HG02840 (cell line): ENCODE data around the gene UBXN11.
A peak's percentile ranks its signal among the peaks of the same experiment; 100 is the strongest.

Source experiments
- ATAC-seq: cut with Tn5 transposase; IDR thresholded peaks from one replicate; pipeline ENCODE4 v1.9.1; 2021; ENCODE audit warnings: mild to moderate bottlenecking, moderate library complexity, moderate number of reproducible peaks; ENCODE audit not compliant: unreplicated experiment, low FRiP score

UBXN11 gene

DNA sequence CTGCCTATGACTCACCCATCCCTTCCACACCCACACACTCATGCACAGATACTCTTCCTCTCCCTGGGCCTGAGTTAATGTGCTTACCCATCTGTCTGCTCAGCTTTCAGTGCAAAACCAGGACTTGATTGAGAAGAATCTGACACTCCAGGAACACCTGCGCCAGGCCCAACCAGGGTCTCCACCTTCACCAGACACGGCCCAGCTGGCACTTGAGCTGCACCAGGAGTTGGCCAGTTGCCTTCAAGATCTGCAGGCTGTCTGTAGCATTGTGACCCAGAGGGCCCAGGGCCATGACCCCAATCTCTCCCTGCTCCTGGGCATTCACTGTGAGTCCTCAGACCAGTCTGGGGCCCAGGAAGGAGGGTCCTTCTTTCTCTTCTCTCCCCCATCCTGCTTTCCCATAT lies 30.0 kb downstream of the UBXN11 start:
- no peak for ATAC-seq

DNA sequence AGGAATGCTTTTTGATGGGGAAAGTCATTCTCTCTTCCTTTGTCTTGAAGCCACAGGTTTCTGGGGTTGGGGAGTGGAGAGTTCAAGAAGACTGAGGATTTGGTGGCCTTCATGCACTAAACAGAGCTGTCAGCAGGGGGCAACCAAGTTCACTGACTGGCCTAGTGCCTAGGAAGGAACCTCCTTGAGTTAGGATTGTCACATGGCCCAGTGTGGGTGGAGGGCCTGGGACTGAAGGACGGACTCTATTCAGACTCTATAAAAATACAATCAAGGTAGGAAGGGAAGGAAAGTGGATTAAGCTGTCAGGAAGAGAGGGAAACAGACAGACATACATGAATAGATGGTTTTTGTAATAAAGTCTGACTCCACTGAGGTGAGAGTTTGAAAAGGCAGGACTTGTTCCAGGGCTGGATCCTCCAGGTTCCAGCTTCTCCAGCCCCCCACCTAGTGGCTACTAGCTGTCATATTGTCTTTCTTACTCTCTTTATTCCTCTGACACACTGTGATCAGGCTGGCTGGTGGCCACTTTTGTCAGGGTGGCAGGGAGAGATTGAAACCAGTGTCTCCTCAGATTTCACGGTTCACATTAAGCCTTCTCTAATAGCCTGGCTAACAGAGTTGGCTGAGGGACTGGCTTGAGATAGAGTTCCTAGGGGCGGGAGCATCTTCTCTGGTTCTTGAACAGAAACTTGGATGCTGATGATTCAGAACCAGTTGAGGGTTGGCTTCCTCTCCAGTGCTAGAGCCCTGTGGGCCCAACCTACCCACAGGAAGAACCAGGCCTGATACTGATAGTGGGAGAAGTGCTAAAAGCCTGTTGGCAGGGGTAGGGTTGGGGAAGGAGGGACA lies 30.6 kb downstream of the UBXN11 start:
- ATAC-seq = no peak

DNA sequence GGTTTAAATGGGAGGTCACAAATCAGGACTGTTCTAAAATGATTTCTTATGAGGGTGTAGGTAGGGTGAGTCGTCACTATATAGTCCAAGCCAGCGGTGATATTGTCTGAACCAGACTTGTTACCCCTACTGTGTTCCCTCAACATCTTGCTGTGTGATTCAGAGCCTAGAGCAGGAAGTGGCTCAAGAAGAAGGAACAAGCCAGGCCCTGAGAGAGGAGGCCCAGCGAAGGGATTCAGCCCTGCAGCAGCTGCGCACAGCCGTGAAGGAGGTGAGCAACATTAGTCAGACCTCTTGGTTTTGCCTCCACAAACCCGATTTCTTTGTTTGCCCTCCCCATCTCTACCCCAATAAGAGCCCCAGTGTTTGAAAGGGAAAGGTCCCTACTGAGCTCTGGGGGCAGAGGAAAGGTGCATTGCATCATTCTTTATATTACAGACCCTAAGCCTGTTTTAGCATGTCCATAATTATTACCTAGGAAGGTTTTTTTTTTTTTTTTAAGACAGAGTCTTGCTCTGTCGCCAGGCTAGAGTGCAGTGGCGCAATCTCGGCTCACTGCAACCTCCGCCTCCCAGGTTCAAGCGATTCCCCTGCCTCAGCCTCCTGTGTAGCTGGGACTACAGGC lies 31.5 kb downstream of the UBXN11 start:
- no peak for ATAC-seq

DNA sequence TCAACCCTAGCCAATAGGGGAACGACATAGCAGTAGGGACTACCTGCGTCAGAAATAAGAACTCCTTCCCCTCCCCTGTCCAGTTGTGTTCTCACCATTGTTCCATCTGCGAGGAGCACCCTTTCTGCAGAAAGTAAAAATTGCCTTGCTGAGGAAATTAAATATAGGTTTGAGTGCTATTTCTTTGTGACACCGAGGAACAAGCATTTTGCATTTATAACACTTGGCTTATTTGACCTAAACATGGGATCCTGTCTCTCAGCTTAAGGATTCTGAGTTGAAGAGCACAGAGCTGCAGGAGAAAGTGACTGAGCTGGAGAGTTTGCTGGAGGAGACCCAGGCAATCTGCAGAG lies 37.3 kb downstream of the UBXN11 start:
- ATAC-seq = no peak

DNA sequence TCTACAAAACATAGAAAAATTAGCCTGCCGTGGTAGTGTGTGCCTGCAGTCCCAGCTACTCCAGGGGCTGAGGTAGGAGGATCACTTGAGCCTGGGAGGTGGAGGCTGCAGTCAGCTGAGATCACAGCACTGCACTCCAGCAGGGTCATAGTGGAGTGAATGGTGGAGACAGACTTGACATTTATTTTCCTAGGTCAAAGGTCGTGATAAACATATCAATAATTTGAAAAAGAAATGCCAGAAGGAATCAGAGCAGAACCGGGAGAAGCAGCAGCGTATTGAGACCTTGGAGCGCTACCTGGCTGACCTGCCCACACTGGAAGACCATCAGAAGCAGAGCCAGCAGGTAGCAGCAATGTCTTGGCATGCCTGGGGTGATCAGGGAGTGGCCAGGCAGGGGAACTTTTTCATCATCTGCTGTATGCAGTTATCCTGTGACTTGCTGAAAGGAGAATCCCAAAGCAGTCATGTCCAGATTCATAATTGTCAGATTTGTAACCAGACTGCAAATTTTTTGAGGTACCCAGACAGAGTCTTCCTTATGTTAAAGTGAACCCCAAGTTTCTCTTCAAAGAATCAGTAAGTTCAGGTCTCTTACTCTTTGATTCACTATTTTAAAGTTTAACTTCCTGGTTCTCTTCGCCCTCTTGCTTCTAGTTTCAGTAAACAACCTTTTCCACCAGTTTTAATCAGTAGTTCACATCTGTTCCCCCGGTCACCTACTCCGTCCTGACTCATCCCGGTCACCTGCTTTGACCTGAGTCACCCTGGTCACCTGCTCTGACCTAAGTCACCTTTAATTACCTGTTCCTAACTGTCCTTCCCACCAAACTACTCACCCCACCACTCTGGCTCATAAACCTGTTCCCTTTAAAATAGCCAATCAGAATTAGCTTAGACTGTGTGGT lies 37.9 kb downstream of the UBXN11 start:
- no peak for ATAC-seq

DNA sequence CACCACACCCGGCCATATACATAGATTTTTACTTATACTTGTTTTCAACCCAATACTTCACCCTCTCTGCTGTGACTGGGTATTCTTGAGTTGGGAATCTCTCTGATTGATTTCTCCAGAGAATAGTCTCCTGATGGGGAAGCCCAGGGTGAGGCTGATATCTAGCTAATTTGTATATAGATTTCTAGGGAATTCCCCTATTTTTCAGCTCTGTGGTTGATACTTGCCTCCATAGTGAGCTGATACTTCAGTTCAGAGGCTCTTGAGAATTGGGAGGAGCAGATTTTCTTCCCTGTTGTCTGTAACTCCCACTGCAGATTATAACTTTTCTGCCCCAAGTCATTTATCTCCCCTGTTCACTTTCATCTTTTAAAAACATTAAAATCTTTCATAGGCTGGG lies 41.0 kb downstream of the UBXN11 start:
- no peak for ATAC-seq

DNA sequence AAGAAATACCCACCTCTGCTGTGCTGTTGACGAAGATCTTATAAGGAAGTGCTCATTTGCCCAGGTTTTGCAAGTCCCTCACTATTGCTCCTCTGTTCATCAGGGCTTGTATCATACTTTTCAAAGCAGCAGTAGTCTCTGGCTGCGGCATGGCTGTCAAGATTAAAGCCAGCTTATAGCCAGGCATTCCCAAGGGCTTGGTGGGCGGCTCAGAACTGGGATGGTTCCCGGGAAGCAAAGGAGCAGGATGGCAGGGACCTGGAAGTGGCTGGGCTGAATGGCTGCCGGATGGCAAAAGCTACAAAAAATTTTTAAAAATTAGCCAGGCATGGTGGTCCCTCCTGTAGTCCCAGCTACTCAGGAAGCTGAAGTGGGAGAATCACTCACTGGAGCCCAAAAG lies 43.2 kb downstream of the UBXN11 start:
- ATAC-seq = no peak

DNA sequence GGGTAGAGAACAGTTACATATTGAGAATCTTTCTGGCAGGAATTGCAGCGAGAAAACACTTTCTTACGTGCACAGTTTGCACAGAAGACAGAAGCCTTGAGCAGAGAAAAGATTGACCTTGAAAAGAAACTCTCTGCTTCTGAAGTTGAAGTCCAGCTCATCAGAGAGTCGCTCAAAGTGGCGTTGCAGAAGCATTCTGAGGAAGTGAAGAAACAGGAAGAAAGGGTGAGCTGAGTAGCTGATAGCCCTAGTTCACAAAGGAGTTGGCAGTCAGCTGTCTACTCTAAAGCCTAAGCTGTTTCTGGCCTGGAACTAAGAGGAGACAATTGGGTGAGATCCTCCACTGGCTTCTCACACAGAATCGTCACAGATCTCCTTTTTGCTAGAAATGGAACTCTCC lies 46.9 kb downstream of the UBXN11 start:
- ATAC-seq = no peak

DNA sequence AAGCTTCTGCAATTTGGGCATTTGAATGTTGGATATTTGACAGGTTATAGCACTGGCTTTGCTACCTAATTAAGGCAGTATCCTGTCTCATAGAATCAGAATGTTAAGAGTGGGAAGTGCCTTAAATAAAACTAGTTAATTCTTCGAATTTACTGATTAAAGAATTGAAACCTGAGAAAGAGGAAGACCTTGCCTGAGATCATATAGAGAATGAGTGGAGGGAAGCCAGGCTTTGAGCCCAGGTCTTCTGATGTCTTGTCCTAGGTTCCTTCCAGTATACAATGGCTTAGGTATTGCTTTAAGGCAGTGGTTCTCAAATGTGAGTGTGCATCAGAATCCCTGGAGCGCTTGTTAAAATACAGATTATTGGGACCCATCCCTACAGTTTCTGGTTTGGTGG lies 47.4 kb downstream of the UBXN11 start:
- no peak for ATAC-seq

DNA sequence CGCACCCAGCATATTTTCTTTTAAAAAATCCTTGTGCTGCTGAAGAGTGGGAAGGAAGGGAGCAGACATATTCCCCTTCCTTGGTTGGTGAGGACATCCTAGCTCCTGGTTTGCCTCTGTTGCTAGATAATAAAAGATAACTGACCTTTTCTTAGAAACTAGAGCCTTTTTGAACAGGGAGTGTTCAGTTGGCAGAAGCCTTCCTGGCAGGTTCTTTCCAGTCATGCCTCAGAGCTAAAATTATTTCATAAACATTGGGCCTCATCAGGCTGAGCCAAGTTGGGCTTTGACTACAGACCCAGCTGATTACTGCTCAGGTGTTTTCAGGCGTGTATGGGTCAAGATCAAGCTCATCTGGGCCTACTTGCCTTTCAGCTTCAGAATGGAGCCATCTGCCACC lies 49.2 kb downstream of the UBXN11 start:
- no peak for ATAC-seq

DNA sequence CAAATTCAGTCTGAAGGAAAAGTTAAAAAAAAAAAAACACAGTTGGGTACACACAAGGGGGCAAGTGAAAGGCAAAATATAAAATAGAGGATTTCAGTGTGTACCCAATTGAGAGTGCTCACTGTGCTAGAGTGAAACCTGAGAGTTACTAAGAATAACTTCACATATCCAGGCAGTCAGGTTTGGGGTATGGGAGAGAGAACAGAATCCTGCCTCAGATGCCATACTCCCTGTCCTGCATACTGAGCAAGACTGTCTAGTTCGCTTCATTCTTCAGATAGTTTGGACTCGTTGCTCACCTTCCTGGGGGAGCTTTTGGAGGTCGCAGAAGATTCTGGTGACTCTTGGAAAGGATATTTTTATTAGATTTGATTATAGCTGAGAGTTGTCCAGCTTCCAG lies 52.0 kb downstream of the UBXN11 start:
- no peak for ATAC-seq

DNA sequence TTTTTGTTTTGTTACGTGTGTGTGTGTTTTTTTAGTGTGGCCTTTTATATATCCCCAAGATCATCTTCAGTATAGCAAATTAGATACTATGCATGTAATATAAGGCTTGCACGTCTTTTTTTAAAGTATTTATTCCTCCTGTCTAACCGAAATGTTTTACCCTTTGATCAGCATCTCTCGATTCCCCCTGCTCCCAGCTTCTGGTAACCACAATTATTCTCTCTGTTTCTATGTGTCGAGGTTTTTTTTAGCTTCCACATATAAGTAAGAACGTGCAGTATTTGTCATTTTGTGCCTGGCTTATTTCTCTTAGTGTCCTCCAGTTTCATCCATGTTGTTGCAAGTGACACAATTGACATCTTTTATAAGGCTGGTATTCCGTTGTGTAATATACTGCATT lies 53.7 kb downstream of the UBXN11 start:
- no peak for ATAC-seq

DNA sequence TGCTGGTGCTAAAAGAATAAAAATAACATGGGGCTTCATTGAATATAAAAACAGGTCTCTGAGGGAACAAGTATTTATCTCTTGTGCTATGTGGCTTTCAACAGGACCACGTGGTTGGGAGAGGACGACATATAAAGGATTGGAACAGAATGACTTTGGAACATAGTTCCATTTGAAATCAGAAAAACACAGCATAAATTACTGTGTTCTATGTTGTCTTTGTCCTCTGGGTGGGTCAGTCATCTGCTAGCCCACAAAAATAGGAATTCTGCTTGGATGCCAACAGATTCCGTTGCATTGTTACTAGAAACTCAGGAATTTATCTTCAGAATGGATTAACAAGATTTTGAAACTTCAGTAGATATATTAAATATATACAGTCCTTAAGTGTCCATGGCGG lies 66.5 kb downstream of the UBXN11 start:
- ATAC-seq = no peak

DNA sequence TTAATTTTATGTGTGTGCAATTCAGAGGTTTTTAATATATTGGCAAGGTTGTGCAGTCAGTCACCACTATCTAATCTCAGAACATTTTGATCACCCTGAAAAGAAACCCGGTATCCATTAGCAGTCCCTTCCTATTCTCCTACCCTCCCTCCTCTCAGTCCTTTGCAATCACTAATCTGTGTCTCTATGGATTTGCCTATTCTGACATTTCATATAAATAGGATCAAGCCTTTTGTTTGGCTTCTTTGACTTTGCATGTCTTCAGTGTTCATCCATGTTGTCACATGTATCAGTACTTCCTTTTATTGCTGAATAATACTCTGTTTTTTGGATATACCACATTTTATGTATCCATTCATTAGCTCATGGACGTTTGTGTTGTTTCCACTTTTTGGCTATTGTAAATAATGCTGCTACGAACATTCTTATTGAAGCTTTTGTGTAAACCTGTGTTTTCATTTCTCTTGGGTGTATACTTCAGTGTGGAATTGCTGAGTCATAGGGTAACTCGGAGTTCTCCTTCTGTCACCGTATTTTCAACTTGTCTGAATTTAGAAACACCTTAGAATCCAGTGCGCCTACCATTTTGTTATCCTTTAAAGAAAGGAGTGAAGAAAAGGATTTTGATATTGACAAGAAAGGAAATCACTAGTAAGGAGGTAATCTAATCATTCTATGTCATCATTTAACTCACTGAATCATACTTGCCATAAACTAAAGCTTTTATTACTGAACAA lies 69.0 kb downstream of the UBXN11 start:
- no peak for ATAC-seq

DNA sequence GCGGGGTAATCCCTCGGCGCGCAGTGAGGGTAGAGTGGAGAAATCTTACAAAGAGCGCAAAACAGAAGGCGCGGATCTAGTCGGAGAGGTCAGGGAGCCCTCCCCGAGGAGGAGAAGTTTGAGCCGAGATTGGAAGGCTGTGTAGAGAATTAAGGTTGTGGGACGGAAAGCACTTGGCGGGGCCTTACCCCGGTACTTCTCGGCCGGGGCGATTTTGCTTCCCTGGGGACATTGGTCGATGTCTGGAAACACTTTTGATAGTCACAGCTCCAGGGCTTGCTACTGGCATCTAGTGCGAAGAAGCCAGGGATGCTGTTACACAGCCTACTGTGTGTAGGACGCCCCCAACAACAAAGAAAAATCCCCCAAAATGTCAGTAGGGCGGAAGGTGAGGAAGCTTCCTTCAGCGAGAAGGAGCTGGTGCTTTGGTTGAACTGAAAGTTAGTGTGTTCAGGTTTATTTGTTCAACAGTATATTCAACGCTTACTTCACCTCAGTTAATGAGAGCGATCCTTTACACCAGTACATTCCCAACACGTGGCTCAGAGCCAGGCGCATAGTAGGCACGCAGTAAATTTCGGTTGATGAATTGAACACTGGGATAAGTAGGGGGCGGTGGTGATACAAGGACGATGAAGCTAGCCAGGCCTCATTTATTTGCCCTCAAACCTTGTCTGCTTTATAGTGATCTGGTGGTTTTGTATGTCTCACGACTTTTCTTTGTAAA lies 71.6 kb downstream of the UBXN11 start:
- no peak for ATAC-seq

DNA sequence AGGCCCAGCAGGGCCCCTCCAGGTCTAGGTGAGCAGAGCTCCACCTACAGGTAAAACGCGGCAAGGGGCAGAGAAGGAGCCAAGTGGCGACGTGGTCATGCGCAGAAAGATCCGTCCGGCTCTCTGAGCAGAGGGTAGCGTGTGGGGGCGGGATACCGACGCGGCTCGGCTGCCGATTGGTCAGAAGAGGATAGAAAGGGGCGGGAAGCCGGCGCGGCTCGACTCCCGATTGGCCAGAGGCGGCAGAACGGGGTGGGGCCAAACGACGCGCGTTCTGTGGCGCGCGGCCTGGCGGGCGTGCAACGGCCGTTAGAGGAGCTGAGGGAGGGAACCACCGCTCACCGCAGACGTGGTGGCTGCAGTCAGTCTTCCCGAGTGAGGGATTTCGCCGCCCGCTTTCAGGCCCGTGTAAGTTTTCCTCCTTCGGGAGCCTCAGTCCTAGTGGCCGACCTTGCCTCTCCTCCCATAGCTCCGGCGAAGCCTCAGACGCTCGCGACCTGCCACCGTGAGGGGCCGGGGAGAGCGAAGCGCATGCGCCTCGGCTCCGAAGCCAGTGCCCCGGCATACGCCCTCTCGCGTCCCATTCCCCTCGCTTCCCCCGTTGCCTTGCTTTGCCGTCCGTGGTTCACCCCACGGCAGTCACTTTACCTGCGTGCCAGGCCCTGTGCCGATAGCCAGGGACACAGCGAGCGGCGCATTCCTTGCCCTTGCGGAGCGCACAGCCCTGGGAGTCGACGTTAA lies 72.4 kb downstream of the UBXN11 start, which contains the start of gene CEP85:
TSS of gene CEP85 (plus strand) at position 298 of the 741 bp plus-strand sequence. CDS start 5,584 bp downstream, outside the sequence.
- peak; percentile 90 for ATAC-seq
